Testis (tissue), 3 donors: Measurements from ENCODE around the gene TTC3. TPM values are rescaled to one million over a fixed set of nuclear protein-coding genes. Genes with fewer than 3 reads are reported as not detected.

Source experiments
- DNase-seq: peaks from one replicate; pipeline ENCODE4 v3.0.0-alpha.2; 2019
- H3K27ac ChIP-seq, 2 donors: fragments of 200-600 bp; sonication (generic); one replicate each; pipeline ENCODE4 v1.5.1; 2019
- H3K27me3 ChIP-seq: fragments of 200-600 bp; sonication (generic); one replicate; pipeline ENCODE4 v1.5.1; 2019
- H3K36me3 ChIP-seq: fragments of 200-600 bp; sonication (generic); one replicate; pipeline ENCODE4 v1.5.1; 2017; ENCODE audit warnings: low read depth; ENCODE audit errors: missing control alignments
- H3K4me1 ChIP-seq: fragments of 200-600 bp; sonication (generic); one replicate; pipeline ENCODE4 v1.5.1; 2019
- H3K4me3 ChIP-seq, 2 donors: fragments of 200-600 bp; sonication (generic); one replicate each; pipeline ENCODE4 v1.5.1; 2017 to 2019
- H3K9me3 ChIP-seq: fragments of 200-600 bp; sonication (generic); one replicate; pipeline ENCODE4 v1.5.1; 2017
- POLR2A ChIP-seq: fragments of 450-650 bp; IDR thresholded peaks from one replicate; pipeline ENCODE4 v1.6.1; 2017; ENCODE audit warnings: antibody characterized with exemption, mild to moderate bottlenecking, moderate library complexity
- WGBS, 2 donors: methylation state at CpG; one replicate each; pipeline ENCODE4 v1.1.5; 2018; 5-methylcytosine and 5-hydroxymethylcytosine counted together
- intact Hi-C: fragments of 100-400 bp; cut with DNase I; formaldehyde crosslinking; loops from one replicate; pipeline ENCODE4 v1.15.1; 2023; ENCODE audit warnings: low total_unique reads
- polyA plus RNA-seq: library from polyadenylated mRNA; stranded (reverse); fragments of 350-450 nt; fragmentation: Illumina TruSeq; extraction: RNeasy Lipid Tissue Mini Kit (QIAGEN cat#74804); gene quantifications from one replicate; pipeline ENCODE4 v1.2.3, GENCODE V29; 2014; ENCODE audit warnings: low read depth, low replicate concordance; ENCODE audit not compliant: insufficient read depth
- total RNA-seq, 2 donors: library from RNA; depleted of rRNA; stranded (reverse); fragments of >200 nt; gene quantifications; one replicate each; pipeline ENCODE4 v1.2.3, GENCODE V29; 2016
- TF ChIP-seq, protein P1 (sequence below), 3 experiments: fragments of 450-650 bp in 2 of 3; fragments of 200-600 bp in 1 of 3; sonication (generic) in 1 of 3; IDR thresholded peaks; one replicate each; pipeline ENCODE4 v1.5.1; 2016 to 2019; ENCODE audit warnings: antibody characterized with exemption in 3 of 3, mild to moderate bottlenecking in 2 of 3, moderate library complexity in 1 of 3

Gene TTC3
- total and polyA plus RNA-seq, 3 donors from 2014 or later = 70.7 to 181 (median 154) TPM

DNA sequence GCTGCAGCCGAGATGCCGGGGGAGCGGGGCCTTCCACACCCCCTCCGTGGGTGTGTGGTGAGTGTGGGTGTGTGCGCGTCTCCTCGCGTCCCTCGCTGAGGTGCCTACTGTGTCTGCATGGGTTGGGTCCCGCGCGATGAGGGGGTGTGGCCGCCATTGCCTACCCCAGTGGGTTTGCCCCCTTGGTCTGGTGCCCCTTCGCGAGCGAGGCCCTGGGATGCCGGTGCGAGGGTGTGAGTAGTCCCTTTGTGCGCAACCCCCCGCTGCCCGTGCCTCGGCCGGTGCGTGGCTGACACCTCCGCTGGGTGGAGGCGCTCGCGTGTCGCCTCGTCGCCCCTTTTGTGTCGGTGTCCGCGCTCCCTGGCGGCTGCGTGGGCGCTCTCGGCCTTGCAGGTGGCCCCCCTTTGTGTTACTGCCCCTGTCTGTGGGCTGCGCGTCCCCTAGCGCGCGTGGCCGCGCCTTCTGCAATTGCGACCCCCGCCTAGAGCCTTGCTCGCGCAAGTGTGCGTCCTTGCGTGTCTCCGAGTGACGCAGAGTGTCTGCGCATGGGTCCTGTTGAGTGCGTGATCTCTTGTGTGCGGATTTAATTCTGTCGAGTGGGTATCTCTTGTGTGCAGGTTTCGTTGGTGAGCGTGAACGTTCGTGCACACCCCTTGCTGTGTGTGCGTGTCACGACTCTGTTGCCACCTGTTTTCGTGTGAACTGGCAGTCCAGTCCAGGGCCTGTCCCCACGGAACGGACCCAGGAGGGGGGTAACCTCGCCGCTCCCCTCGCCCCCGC, 553 bp downstream of the TTC3 start:
- TF ChIP-seq, protein P1, sequence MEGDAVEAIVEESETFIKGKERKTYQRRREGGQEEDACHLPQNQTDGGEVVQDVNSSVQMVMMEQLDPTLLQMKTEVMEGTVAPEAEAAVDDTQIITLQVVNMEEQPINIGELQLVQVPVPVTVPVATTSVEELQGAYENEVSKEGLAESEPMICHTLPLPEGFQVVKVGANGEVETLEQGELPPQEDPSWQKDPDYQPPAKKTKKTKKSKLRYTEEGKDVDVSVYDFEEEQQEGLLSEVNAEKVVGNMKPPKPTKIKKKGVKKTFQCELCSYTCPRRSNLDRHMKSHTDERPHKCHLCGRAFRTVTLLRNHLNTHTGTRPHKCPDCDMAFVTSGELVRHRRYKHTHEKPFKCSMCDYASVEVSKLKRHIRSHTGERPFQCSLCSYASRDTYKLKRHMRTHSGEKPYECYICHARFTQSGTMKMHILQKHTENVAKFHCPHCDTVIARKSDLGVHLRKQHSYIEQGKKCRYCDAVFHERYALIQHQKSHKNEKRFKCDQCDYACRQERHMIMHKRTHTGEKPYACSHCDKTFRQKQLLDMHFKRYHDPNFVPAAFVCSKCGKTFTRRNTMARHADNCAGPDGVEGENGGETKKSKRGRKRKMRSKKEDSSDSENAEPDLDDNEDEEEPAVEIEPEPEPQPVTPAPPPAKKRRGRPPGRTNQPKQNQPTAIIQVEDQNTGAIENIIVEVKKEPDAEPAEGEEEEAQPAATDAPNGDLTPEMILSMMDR (IDR thresholded peaks at IDR 0.05) = peak in 1 of 3 experiments; percentile 0
- no peak for TF ChIP-seq POLR2A
- peak overlapping the region; percentile 85 to 91 for H3K4me3 ChIP-seq
- H3K4me1 ChIP-seq = peaks cover 10% of the 10 kb centered on the region
- intact Hi-C loops = no loop called here
- H3K27me3 ChIP-seq = no peaks in the 10 kb centered on the region
- no peaks in the 10 kb centered on the region for H3K36me3 ChIP-seq
- no peaks in the 10 kb centered on the region for H3K9me3 ChIP-seq
- H3K27ac ChIP-seq = peak overlapping the region; percentile 99
- WGBS, 2 donors = 0% methylated on average over 12 to 63 of the region's 70 CpGs
- DNase-seq = peak; percentile 75

GRCh38 chr21:37074197-37074510, 1.1 kb downstream of the TTC3 start:
- 1 to 2% methylated on average over 11 to 13 of the region's 13 CpGs for whole genome bisulfite sequencing, 2 donors
- no peak for TF ChIP-seq POLR2A
- TF ChIP-seq, protein P1 (IDR thresholded peaks at IDR 0.05) = no peak
- peak overlapping the region; percentile 99 for H3K27ac ChIP-seq
- intact Hi-C loops = no loop called here
- peaks cover 10% of the 10 kb centered on the region for H3K4me1 ChIP-seq
- H3K27me3 ChIP-seq = no peaks in the 10 kb centered on the region
- DNase-seq = peak; percentile 47
- no peaks in the 10 kb centered on the region for H3K36me3 ChIP-seq
- H3K9me3 ChIP-seq = no peaks in the 10 kb centered on the region
- H3K4me3 ChIP-seq = peak overlapping the region; percentile 85 to 91

DNA sequence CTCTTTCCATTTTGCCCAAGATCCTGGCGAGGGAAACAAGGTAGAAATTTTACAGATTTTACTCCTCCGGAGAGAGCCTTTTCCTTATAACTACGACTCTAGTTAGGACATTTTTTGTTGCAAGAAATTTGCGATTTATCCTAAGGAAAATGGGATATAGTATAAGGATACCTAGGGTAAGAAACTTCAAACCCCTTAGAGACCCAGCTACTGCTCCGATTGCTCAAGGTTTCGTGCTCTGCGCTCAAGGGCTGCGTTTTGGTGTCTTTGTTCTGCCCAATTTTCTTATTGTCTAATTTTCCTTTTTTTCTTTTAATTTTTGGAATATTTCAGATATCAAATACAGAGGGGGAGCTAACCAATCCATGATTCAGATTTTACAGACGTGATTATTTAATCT, 1.5 kb downstream of the TTC3 start:
- Histone ChIP-seq H3K4me1 (peaks cover 10% of the 10 kb centered on the region), H3K36me3 (no peaks in the 10 kb centered on the region)
- intact Hi-C loops = no loop called here

DNA sequence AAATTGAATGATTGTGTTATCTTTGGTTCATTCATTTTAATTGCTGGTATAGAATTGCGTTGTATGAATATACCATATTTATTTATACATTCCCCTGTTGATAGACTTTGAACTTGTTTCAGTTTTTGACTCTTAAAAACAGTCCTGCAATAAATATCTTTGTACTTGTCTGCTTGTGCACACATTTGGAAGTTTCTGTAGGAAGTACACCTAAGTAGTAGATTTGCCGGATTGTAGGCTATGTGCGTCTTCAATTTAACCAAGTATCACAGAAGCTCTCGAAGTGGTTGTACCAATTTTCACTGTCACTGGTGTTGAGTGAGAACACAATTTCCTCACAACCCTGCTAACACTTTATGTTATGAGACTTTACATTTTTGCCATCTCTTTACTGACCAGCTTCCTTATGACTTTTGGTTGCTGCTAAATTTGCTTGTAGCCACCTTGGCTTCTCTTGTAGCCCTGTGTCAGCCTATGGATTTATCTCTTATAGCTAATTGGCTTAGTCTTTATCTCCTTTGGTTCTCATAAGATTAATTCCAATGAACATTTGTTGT, 2.2 kb downstream of the TTC3 start:
- 58 to 80% methylated on average over 4 of the region's 4 CpGs for WGBS, 2 donors
- no peak overlapping the region for H3K4me3 ChIP-seq
- no peaks in the 10 kb centered on the region for H3K27me3 ChIP-seq
- no peaks in the 10 kb centered on the region for H3K9me3 ChIP-seq
- TF ChIP-seq POLR2A = no peak
- TF ChIP-seq, protein P1 (IDR thresholded peaks at IDR 0.05) = no peak
- intact Hi-C loops = no loop called here
- H3K27ac ChIP-seq = no peak overlapping the region
- H3K36me3 ChIP-seq = no peaks in the 10 kb centered on the region
- no peak for DNase-seq
- H3K4me1 ChIP-seq = peaks cover 10% of the 10 kb centered on the region

More for the DNA sequence above, 1.5 kb downstream of the TTC3 start:
- Histone ChIP-seq H3K27ac (peak overlapping the region; percentile 99), H3K4me3 (peak overlapping the region; percentile 85 to 91), H3K9me3 (no peaks in the 10 kb centered on the region), H3K27me3 (no peaks in the 10 kb centered on the region)
- WGBS, 2 donors = 12 to 13% methylated on average over 9 of the region's 9 CpGs
- DNase-seq = no peak
- TF ChIP-seq, protein P1 (IDR thresholded peaks at IDR 0.05) = no peak
- no peak for TF ChIP-seq POLR2A
